ENCODE data around the gene DPH7.

The DPH7 gene

GRCh38 chr9:137619240-137620047, 40.7 kb upstream of the DPH7 start:
- TF ChIP-seq CTCF (IDR thresholded peaks at IDR 0.05; ENCODE audit: low read depth, low read length): no peak
- TF ChIP-seq MYC (IDR thresholded peaks at IDR 0.05; ENCODE audit: low read depth, low read length): no peak
- no peak for TF ChIP-seq POLR2A (IDR thresholded peaks at IDR 0.05; ENCODE audit: extremely low read depth, insufficient read length)
- no peak for TF ChIP-seq MAX (IDR thresholded peaks at IDR 0.05; ENCODE audit: low read depth, low read length)
- peak; percentile 55 for DNase-seq (ENCODE audit: low read depth)
- H3K4me3 ChIP-seq (ENCODE audit: low read depth, low read length): peak overlapping the region; percentile 93

- DNase-seq (ENCODE audit: low read depth): peak; percentile 83
- H3K4me3 ChIP-seq (ENCODE audit: low read depth, low read length): peak within 1 kb of the TSS; percentile 93
- TF ChIP-seq MAX (IDR thresholded peaks at IDR 0.05; ENCODE audit: low read depth, low read length) (no peak), POLR2A (IDR thresholded peaks at IDR 0.05; ENCODE audit: extremely low read depth, insufficient read length) (peak; percentile 88), CTCF (IDR thresholded peaks at IDR 0.05; ENCODE audit: low read depth, low read length) (no peak), MYC (IDR thresholded peaks at IDR 0.05; ENCODE audit: low read depth, low read length) (peak; percentile 58; the same call in 1 of the 2 replicates)
Measured at GRCh38 chr9:137618105-137619067, 39.7 kb upstream of the DPH7 start, which contains the start of gene EHMT1. Gene EHMT1, plus strand, starts transcription at chr9:137619005. Its CDS starts 24 bp downstream, at chr9:137619029.

GRCh38 chr9:137615387-137615871, 36.7 kb upstream of the DPH7 start:
- TF ChIP-seq MAX (IDR thresholded peaks at IDR 0.05; ENCODE audit: low read depth, low read length) (no peak), CTCF (IDR thresholded peaks at IDR 0.05; ENCODE audit: low read depth, low read length) (no peak), MYC (IDR thresholded peaks at IDR 0.05; ENCODE audit: low read depth, low read length) (no peak), POLR2A (IDR thresholded peaks at IDR 0.05; ENCODE audit: extremely low read depth, insufficient read length) (no peak)
- no peak overlapping the region for H3K4me3 ChIP-seq (ENCODE audit: low read depth, low read length)
- no peak for DNase-seq (ENCODE audit: low read depth)

GRCh38 chr9:137614631-137615386, 36.1 kb upstream of the DPH7 start:
- DNase-seq (ENCODE audit: low read depth): no peak
- TF ChIP-seq POLR2A (IDR thresholded peaks at IDR 0.05; ENCODE audit: extremely low read depth, insufficient read length) (no peak), MYC (IDR thresholded peaks at IDR 0.05; ENCODE audit: low read depth, low read length) (no peak), MAX (IDR thresholded peaks at IDR 0.05; ENCODE audit: low read depth, low read length) (no peak), CTCF (IDR thresholded peaks at IDR 0.05; ENCODE audit: low read depth, low read length) (no peak)
- H3K4me3 ChIP-seq (ENCODE audit: low read depth, low read length): no peak overlapping the region
